ENCODE results near the gene TSPAN4.

The TSPAN4 gene

GRCh38 chr11:912266-912665 is 69.6 kb downstream of the TSPAN4 start:
- TF ChIP-seq, protein P1, sequence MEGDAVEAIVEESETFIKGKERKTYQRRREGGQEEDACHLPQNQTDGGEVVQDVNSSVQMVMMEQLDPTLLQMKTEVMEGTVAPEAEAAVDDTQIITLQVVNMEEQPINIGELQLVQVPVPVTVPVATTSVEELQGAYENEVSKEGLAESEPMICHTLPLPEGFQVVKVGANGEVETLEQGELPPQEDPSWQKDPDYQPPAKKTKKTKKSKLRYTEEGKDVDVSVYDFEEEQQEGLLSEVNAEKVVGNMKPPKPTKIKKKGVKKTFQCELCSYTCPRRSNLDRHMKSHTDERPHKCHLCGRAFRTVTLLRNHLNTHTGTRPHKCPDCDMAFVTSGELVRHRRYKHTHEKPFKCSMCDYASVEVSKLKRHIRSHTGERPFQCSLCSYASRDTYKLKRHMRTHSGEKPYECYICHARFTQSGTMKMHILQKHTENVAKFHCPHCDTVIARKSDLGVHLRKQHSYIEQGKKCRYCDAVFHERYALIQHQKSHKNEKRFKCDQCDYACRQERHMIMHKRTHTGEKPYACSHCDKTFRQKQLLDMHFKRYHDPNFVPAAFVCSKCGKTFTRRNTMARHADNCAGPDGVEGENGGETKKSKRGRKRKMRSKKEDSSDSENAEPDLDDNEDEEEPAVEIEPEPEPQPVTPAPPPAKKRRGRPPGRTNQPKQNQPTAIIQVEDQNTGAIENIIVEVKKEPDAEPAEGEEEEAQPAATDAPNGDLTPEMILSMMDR (IDR thresholded peaks at IDR 0.05; ENCODE audit: control extremely low read depth, extremely low read depth, low read depth, missing control alignments), result no peak
- CTCF ChIA-PET, result interaction anchor here (0.9 to 2.5 kb wide), 2 partner anchors 10 to 13 kb away, joined by 3 to 13 read pairs; partner anchors contain the start of gene AP2A2

GRCh38 chr11:913043-913442 is 70.4 kb downstream of the TSPAN4 start:
- ChIA-PET POLR2A (no interaction called here), CTCF (interaction anchor here (1.0 kb wide), 1 partner anchor 12 kb away, joined by 4 read pairs; no protein-coding TSS in a partner anchor)
- TF ChIP-seq, protein P1 (IDR thresholded peaks at IDR 0.05; ENCODE audit: control extremely low read depth, extremely low read depth, low read depth, missing control alignments), result no peak
- no peak for DNase-seq (ENCODE audit: extremely low spot score)

More at GRCh38 chr11:912266-912665, 69.6 kb downstream of the TSPAN4 start:
- no peak for DNase-seq (ENCODE audit: extremely low spot score)
- POLR2A ChIA-PET, result no interaction called here

- ChIA-PET CTCF (no interaction called here), POLR2A (no interaction called here)
- TF ChIP-seq, protein P1 (IDR thresholded peaks at IDR 0.05; ENCODE audit: control extremely low read depth, extremely low read depth, low read depth, missing control alignments), result no peak
- DNase-seq (ENCODE audit: extremely low spot score), result no peak
Measured at GRCh38 chr11:914204-914603, 71.6 kb downstream of the TSPAN4 start.

DNA sequence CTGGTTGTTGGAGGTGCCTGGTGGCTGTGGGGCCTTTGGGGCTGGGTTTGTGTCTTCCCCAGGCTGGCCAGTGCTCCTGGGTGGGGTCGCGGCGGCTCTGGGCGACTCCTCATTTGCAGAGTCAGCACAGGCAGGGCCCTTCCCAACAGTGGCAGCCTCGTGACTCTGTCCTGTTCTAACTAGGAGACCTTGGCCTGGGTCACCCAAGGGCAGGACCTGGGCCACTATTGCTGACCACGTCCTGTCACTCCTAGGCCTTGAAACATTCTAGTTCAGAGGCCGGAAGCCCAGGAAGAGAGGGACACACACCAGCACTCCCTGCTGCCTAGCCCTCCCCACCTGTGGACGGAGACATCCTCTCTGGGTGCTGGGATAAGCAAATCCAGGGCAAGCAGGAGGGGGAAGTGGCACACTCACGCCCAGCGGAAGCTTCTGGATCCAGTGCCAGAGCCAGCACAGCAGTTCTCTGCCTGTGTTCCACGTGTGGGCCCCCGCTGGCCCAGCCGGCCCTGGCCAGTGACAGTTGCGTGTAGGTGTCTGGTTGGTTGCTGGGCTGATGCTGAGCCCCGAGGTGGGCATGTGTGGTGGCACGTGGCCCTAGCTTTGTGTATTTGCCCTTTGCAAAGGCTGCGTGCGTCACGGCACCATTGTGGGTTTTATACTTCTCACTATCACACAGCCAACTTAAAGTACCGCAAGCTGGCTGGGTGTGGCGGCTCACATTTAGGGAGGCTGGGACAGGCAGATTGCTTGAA is 72.3 kb downstream of the TSPAN4 start:
- DNase-seq (ENCODE audit: extremely low spot score), result no peak
- TF ChIP-seq, protein P1 (IDR thresholded peaks at IDR 0.05; ENCODE audit: control extremely low read depth, extremely low read depth, low read depth, missing control alignments), result no peak
- ChIA-PET CTCF (interaction anchor here (1.8 kb wide), 1 partner anchor 10 kb away, joined by 6 read pairs; the partner anchor contains the start of gene AP2A2), POLR2A (no interaction called here)

All from GM10248 (cell line).